WTC11 (cell line): Measurements from ENCODE around the gene BMP2K.

ENCODE experiments used
- TF ChIP-seq, protein P1 (sequence below): sonication (generic); formaldehyde crosslinking; IDR thresholded peaks from 2 replicates; pipeline ENCODE4 v1.8.1; 2022; ENCODE audit warnings: low read depth, missing genetic modification reagents, borderline replicate concordance
- TF ChIP-seq, protein P2 (sequence below): fragments of 200-600 bp; IDR thresholded peaks from 2 replicates; pipeline ENCODE4 v1.8.0; 2022; ENCODE audit warnings: antibody characterized with exemption

DNA sequence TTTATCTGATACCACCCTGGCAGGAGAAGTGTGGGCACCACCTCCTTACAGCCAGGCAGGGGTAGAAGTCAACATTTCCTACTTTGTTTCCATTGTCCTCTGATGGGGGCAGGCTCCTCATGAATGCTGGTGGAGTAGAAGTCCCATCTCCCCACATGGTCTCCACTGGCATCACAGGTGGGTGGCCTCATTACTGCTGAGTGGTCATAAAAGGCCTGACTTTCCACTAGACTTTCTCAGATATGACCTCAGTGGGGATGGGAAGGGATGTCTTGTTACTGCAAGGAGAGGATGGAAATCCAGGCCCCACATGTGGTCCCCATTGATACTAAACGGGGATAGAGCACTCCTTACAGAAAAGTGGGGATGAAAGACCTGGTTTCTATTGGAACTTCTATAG lies 18.6 kb upstream of the BMP2K start:
- TF ChIP-seq, protein P1, sequence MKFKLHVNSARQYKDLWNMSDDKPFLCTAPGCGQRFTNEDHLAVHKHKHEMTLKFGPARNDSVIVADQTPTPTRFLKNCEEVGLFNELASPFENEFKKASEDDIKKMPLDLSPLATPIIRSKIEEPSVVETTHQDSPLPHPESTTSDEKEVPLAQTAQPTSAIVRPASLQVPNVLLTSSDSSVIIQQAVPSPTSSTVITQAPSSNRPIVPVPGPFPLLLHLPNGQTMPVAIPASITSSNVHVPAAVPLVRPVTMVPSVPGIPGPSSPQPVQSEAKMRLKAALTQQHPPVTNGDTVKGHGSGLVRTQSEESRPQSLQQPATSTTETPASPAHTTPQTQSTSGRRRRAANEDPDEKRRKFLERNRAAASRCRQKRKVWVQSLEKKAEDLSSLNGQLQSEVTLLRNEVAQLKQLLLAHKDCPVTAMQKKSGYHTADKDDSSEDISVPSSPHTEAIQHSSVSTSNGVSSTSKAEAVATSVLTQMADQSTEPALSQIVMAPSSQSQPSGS (CRISPR knock-in tag) = no peak
- TF ChIP-seq, protein P2, sequence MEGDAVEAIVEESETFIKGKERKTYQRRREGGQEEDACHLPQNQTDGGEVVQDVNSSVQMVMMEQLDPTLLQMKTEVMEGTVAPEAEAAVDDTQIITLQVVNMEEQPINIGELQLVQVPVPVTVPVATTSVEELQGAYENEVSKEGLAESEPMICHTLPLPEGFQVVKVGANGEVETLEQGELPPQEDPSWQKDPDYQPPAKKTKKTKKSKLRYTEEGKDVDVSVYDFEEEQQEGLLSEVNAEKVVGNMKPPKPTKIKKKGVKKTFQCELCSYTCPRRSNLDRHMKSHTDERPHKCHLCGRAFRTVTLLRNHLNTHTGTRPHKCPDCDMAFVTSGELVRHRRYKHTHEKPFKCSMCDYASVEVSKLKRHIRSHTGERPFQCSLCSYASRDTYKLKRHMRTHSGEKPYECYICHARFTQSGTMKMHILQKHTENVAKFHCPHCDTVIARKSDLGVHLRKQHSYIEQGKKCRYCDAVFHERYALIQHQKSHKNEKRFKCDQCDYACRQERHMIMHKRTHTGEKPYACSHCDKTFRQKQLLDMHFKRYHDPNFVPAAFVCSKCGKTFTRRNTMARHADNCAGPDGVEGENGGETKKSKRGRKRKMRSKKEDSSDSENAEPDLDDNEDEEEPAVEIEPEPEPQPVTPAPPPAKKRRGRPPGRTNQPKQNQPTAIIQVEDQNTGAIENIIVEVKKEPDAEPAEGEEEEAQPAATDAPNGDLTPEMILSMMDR = no peak
